HepG2 (cell line): Measurements from ENCODE around the gene LINC00237. TPM values are rescaled to one million over a fixed set of nuclear protein-coding genes. Genes with fewer than 3 reads are reported as not detected.

Experiments
- FIP1L1 ChIP-seq: fragments of 200-400 bp; formaldehyde crosslinking; IDR thresholded peaks from 2 replicates; pipeline ENCODE4 v1.6.1; 2018; ENCODE audit warnings: low read depth, mild to moderate bottlenecking, low read length, moderate library complexity, borderline replicate concordance; ENCODE audit not compliant: insufficient read depth
- FOXC1 ChIP-seq: sonication (generic); formaldehyde crosslinking; IDR thresholded peaks from 2 replicates; pipeline ENCODE4 v1.8.0; 2022; ENCODE audit warnings: mild to moderate bottlenecking, missing genetic modification reagents, borderline replicate concordance
- HNF1B ChIP-seq: sonication (generic); formaldehyde crosslinking; IDR thresholded peaks from 2 replicates; pipeline ENCODE4 v1.5.1; 2020; ENCODE audit warnings: mild to moderate bottlenecking, moderate library complexity, missing genetic modification reagents
- HNRNPK ChIP-seq: fragments of 200-400 bp; formaldehyde crosslinking; IDR thresholded peaks from 2 replicates; pipeline ENCODE4 v1.6.1; 2018; ENCODE audit warnings: low read length, low read depth, moderate library complexity, mild to moderate bottlenecking; ENCODE audit not compliant: poor library complexity, severe bottlenecking
- IRF1 ChIP-seq: sonication (generic); formaldehyde crosslinking; IDR thresholded peaks from 2 replicates; pipeline ENCODE4 v1.4.0; 2020; ENCODE audit warnings: low read depth, mild to moderate bottlenecking, missing genetic modification reagents
- KLF13 ChIP-seq: sonication (generic); formaldehyde crosslinking; IDR thresholded peaks from 2 replicates; pipeline ENCODE4 v1.4.0; 2020; ENCODE audit warnings: mild to moderate bottlenecking, missing genetic modification reagents
- KLF16 ChIP-seq, 2 experiments: sonication (generic) in 1 of 2; formaldehyde crosslinking in 1 of 2; IDR thresholded peaks; 2 replicates each; pipeline versions ENCODE4 v1.6.1 to v1.8.0; 2016 to 2023; ENCODE audit warnings: missing genetic modification reagents in 2 of 2, missing compliant biosample characterization in 1 of 2
- MAFK ChIP-seq, 2 experiments: IDR thresholded peaks in 1 of 2; conservative IDR thresholded peaks in 1 of 2; 2 replicates each; pipeline ENCODE4 v1.6.1; 2011; ENCODE audit warnings: improper control_type of control experiment in 2 of 2, low read length in 2 of 2
- NCOA1 ChIP-seq: sonication (generic); formaldehyde crosslinking; IDR thresholded peaks from 2 replicates; pipeline ENCODE4 v1.9.0; 2021; ENCODE audit warnings: missing genetic modification reagents
- RCOR2 ChIP-seq: IDR thresholded peaks from 2 replicates; pipeline ENCODE4 v1.6.1; 2016; ENCODE audit warnings: missing biosample characterization, missing genetic modification reagents
- RNF219 ChIP-seq: sonication (generic); formaldehyde crosslinking; IDR thresholded peaks from 2 replicates; pipeline ENCODE4 v1.5.0; 2020; ENCODE audit warnings: mild to moderate bottlenecking, missing genetic modification reagents
- SKIL ChIP-seq: sonication (generic); formaldehyde crosslinking; IDR thresholded peaks from 2 replicates; pipeline ENCODE4 v1.8.0; 2022; ENCODE audit warnings: missing genetic modification reagents, mild to moderate bottlenecking, moderate library complexity, borderline replicate concordance
- SYNCRIP ChIP-seq: fragments of 200-400 bp; formaldehyde crosslinking; IDR thresholded peaks from 2 replicates; pipeline ENCODE4 v1.6.1; 2018; ENCODE audit warnings: mild to moderate bottlenecking, low read depth, low read length; ENCODE audit not compliant: insufficient read depth
- YEATS4 ChIP-seq: sonication (generic); formaldehyde crosslinking; IDR thresholded peaks from 2 replicates; pipeline ENCODE4 v1.4.0; 2020; ENCODE audit warnings: missing genetic modification reagents, borderline replicate concordance
- ZFP62 ChIP-seq: sonication (generic); formaldehyde crosslinking; IDR thresholded peaks from 2 replicates; pipeline ENCODE4 v1.4.0; 2020; ENCODE audit warnings: missing genetic modification reagents
- ZMYM3 ChIP-seq: sonication (generic); formaldehyde crosslinking; IDR thresholded peaks from 2 replicates; pipeline ENCODE4 v1.5.1; 2020; ENCODE audit warnings: mild to moderate bottlenecking, missing genetic modification reagents
- ZNF691 ChIP-seq: sonication (generic); formaldehyde crosslinking; IDR thresholded peaks from 2 replicates; pipeline ENCODE4 v1.4.0; 2020; ENCODE audit warnings: missing genetic modification reagents, low read depth, mild to moderate bottlenecking, borderline replicate concordance
- ZNF781 ChIP-seq: sonication (generic); formaldehyde crosslinking; IDR thresholded peaks from 2 replicates; pipeline ENCODE4 v1.5.1; 2020; ENCODE audit warnings: borderline replicate concordance, mild to moderate bottlenecking, missing genetic modification reagents; ENCODE audit errors: not compliant biosample characterization
- polyA plus RNA-seq, 8 experiments: library from polyadenylated mRNA; depleted of rRNA in 3 of 8; stranded (reverse) in 7 of 8; unstranded in 1 of 8; fragments of >200 nt; fragmentation: Illumina TruSeq in 4 of 8; extraction: Trizol in 4 of 8; gene quantifications; 2 replicates each; pipeline versions ENCODE4 v1.2.1 to v1.2.3, GENCODE V29; 2011 to 2016; ENCODE audit warnings: low read depth in 4 of 8, missing spikeins in 1 of 8, mixed read lengths in 1 of 8; ENCODE audit not compliant: insufficient read depth in 1 of 8
- total RNA-seq, 5 experiments: library from RNA; depleted of rRNA; stranded (reverse); fragments of >200 nt; fragmentation: Illumina TruSeq; extraction: Trizol; gene quantifications; 2 replicates each; pipeline ENCODE4 v1.2.3, GENCODE V29; 2016; ENCODE audit warnings: low read depth in 1 of 5
- TF ChIP-seq, protein P1 (sequence below): IDR thresholded peaks from 2 replicates; pipeline ENCODE4 v1.6.1; 2016

The LINC00237 gene
- total and polyA plus RNA-seq, 2 of the 13 experiments (the other 11 are each of a cell fraction or from before 2014, with no cell fraction given): not detected

- TF ChIP-seq SKIL (0 out of 2 replicates have a peak, but pooled peaks have one; percentile 37), RCOR2 (CRISPR knock-in tag) (peak; percentile 99), YEATS4 (CRISPR knock-in tag) (peak; percentile 67; the same call in 1 of the 2 replicates), SYNCRIP (no peak), MAFK (conservative IDR thresholded peaks at IDR 0.05 in 1 of 2, IDR thresholded peaks at IDR 0.05 in 1 of 2; ENCODE audit: low read length in 2 of 2) (peak in 1 of 2 experiments; percentile 45; a peak in 2 of 4 replicates), ZFP62 (CRISPR knock-in tag) (no peak), ZNF691 (CRISPR knock-in tag) (0 out of 2 replicates have a peak, but pooled peaks have one; percentile 45), ZMYM3 (peak; percentile 55; the same call in 1 of the 2 replicates), RNF219 (CRISPR knock-in tag) (no peak), FIP1L1 (no peak), FOXC1 (CRISPR knock-in tag) (no peak), KLF13 (CRISPR knock-in tag) (no peak), HNRNPK (no peak), HNF1B (CRISPR knock-in tag) (peak; percentile 91), NCOA1 (no peak), IRF1 (CRISPR knock-in tag) (no peak), ZNF781 (CRISPR knock-in tag) (no peak), KLF16 (CRISPR knock-in tag; IDR thresholded peaks at IDR 0.05) (peak in 1 of 2 experiments; percentile 97; a peak in 2 of 4 replicates)
- TF ChIP-seq, protein P1, sequence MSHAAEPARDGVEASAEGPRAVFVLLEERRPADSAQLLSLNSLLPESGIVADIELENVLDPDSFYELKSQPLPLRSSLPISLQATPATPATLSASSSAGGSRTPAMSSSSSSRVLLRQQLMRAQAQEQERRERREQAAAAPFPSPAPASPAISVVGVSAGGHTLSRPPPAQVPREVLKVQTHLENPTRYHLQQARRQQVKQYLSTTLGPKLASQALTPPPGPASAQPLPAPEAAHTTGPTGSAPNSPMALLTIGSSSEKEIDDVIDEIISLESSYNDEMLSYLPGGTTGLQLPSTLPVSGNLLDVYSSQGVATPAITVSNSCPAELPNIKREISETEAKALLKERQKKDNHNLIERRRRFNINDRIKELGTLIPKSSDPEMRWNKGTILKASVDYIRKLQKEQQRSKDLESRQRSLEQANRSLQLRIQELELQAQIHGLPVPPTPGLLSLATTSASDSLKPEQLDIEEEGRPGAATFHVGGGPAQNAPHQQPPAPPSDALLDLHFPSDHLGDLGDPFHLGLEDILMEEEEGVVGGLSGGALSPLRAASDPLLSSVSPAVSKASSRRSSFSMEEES (CRISPR knock-in tag): peak; percentile 96
These were observed 28.8 kb upstream of the LINC00237 start (continued) for GRCh38 chr20:21134883-21135493.
